CD4-positive, alpha-beta T cell treated with Interleukin-21 for 1 hour (primary cell): Measurements from ENCODE around the gene SYNPO.

Source experiments
- DNase-seq: peaks from one replicate; pipeline ENCODE4 v3.0.0-alpha.2; 2020

Gene SYNPO

DNA sequence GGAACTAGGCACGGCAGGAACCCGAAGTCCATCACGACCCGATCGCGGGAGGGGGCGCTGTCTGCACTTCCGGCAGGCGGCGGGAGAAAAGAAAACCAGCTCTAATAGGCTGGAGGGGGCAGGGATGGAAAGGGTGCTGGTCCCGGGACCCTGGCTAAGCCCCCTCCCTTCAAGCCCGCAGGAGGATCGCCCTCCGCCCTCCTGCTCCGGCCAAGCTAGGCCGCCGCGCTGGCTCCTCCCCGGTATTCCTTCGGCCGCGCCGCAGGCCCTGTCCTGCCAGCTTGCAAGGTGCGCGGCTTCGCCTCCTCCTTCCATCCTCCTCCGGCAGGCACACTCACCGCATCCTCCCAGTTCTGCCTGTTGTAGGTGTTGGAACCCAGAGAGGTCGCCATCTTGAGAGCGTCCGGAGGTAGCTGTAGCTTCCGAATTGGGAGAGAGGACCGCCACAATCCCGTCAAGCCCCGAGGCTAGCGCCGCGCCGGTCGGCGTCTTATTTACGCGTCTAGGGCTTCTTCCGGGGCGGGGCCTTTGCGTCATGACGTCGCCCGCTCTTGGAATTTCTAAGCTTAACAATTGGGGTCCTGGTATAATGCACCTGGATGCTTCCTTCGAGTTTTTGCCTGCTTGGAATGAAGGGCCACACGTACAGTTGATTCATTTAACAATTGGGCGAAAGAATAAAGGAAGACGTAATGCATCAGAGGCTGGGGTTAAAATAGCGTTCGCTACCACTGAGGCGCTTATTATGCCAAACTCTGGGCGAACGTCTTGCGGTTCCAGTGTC lies 60.3 kb downstream of the SYNPO start, which contains the start of gene RBM22:
Gene RBM22, minus strand, starts transcription at position 469 of the 784 bp plus-strand sequence. Its CDS starts 77 bp downstream, at position 392.
- peak; percentile 92 for DNase-seq

- no peak for DNase-seq
Measured at GRCh38 chr5:150703762-150704161, 63.3 kb downstream of the SYNPO start.

GRCh38 chr5:150706776-150707390 lies 66.4 kb downstream of the SYNPO start:
- no peak for DNase-seq
